ENCODE results near the gene DNAJC27.

The DNAJC27 gene

DNA sequence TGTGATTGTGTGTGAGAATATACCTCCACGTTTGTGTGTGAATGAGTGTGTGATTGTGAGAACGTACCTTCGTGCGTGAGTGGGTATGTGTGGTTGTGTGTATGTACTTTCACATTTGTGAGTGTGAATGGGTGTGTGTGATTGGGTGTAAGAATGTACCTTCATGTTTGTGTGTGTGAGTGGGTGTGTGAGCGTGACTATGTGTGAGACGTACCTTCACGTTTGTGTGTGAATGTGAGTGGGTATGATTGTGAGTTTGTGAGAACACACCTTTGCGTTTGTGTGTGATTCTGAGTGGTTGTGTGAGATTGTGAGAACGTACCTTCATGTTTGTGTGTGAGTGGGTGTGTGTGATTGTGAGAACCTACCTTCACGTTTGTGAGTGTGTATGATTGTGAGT is 45.9 kb downstream of the DNAJC27 start:
- DNase-seq, result no peak

DNA sequence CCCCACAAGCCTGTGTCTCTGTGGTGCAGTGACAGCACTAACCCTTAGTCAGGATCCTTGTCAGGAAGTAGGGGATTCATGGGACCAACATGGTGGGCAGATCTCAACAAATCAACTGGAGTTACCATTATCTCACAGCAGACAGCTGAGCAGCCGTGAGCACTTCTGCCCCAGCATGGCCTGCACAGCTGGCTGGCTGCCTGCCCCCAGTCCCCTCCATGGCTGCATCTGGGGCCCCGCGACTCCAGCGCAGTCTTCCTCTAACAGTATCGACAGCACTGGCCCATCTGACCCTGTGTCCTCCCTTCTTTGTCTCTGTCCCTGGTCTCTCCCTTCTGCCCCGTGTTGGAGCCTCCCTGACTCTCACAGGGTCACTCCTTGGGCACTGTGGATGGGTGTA is 47.0 kb downstream of the DNAJC27 start:
- DNase-seq, result no peak

DNA sequence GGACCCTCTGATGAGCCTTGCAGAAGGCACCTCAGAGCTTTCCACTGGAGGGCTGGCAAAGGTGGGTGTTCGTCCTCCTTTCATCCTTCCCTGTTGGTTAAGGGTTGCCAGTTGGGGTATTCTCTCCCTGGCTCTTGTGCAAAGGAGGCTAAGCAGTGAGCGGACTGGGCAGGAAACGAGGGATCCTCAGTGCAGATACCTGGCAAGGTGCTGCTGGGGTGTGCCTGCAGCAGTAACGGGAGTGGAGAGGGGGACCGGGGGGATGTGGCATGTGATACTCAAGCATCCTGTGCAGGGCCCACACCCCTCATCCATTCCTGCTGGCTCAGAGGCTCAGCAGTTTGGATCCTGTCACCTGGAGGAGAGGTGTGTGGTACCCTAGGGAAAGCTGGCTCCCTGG is 47.5 kb downstream of the DNAJC27 start:
- DNase-seq, result no peak

DNA sequence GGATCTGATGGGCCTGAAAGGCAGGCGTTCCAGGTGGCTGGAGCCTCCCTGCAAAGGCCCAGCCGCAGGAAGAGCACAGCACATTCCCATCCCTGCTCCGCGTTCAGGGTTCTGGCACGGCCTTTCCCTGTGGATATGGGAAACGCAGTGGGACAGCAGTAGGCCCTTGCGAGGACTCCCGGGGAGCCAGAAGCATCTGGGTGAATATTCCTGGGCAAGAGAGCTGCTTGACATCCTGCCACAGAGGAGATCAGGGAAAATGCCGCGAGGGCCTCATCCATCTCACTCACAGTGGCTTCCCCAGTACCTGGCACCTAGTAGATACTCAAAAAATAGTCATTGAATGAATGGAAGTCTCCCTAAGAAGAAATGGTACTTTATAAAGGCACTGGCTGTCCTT is 48.6 kb downstream of the DNAJC27 start:
- no peak for DNase-seq

DNA sequence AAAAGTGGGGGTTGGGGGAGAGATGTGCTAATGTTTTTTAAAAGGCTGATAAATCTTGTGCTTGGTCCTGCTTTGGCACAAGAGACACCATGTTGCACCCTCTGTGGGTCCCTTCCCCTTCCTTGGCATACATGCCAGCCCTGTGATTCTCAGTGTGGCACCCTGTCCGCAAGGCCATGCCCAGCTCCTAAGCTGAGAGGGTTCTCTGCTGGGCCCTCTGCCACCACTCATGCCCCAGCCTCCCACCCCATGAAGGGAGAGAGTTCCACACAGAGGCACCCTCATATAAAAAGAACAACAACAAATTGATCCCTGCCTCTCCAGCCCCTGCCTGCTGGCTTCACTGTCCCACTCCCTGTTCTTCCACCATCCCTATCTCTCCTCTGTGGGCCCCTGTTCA is 49.2 kb downstream of the DNAJC27 start:
- DNase-seq, result no peak

DNA sequence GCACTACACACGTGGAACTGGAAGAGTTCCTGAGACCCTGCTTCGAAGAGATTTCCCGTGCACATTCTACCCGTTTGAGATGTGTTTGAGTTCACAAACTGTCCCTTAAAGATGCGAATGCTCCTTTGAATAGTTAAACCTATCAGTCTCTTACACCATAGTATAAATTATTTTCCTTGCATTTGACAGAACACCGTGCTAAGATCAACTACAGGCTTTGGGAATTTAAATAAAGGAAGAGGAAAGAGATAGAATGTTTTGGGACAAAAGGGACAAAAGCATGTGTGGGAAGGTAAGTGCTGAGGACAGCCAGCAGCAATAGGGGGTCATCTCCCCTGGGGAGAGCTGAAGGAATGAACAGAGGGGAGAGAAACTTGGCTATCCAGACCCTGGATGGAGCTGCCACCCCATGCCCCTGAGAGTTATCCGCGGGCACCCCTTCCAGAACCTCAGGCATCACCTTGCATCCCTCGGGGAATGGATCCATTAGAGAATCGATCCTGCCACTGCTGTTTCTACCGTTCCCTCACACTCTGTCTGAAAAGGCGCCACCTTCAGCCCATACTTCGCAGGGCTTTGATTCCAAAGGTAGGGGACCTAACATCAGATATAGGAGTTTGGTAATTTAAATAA is 50.8 kb downstream of the DNAJC27 start:
- peak; percentile 12 for DNase-seq

DNA sequence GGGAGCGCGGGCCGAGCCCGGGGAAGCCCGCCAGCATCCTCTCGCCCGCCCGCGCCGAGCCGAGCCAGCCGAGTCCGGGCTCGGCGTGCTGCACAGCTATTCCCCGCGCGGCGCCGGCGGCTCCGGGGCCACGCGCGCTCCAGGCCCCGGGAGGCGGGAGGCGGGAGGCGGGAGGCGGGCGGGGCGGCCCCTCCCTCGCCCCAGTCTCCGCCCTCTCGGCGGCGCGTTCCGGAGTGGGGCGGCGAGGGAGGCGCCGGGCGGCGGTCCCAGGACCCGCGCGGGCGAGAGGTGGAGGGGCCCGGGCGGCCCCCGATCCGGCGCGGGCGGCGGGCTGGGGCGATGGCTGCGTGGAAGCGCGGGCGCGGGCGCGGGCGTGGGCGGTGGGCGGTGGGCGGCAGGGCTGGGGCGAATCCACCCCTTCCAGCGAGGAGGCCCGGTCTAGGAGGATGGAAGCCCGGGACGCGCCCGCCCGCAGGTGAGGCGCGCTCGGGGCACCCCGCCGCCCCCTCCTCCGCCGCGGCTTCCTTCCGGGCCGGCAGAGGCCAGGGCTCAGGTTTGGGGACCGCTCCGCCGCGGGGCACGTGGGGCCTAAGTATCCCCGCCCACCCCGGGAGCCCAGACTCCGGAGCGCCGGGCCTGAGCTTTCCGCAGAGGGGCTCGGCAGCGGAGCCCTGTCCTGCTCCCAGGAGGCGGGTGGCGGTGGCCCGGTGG is 51.5 kb downstream of the DNAJC27 start, which contains the start of gene ADCY3:
TSS of gene ADCY3 (minus strand) at position 140 of the 711 bp plus-strand sequence. CDS start 1,250 bp downstream, outside the sequence.
- DNase-seq, result peak; percentile 48

DNA sequence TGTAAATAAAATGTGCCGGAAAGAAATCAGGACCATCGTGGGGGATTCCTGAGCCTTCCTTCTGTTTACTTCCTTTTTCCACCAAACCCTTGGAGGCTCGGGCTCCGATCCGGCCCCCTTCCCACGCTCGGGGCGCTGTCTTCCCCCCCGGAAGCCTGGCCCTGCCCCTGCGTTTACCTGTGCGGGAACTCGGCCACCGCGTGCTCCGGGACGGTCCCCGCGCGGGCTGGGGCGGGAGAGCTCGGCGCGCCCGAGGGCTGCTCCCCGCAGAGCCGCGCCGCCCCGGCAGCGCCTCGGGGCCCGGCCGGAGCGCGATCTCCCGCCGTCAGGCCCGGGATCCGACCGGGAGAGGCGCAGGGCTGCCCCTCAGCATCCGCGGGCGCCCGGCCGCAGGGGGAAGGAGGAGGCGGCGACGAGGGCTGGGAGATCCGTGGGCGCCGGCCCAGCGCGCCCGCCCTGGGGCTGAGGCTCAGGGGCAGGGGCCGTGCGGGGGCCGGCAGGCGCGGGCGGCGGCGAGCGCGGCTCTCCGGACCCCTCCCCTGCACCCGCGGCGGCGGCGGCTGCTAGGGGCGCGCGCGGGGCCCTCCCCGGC is 52.2 kb downstream of the DNAJC27 start:
- DNase-seq, result no peak

DNA sequence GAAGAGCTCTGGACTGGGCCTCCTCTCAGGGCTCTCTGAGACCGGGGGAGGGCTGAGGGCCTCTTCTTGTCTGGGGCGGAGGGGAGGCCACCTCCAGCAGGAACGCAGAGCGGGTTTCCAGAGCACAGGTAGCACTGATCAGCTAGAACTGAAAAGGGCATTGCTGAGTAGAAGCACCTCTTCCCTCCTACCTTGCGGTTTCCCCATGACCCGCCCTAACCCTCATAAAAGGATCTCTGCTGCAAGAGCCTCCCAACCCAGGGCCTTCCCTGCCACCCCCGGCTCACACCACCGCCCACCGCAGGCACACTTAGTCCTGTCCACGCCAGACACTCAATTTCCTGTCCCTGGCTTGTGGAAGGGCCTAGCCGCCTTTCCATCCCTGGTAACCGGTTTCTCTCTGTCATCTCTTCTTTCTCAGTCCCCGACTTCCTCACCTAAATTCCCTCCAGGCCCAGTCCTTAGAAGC is 52.7 kb downstream of the DNAJC27 start:
- peak; percentile 67 for DNase-seq

DNA sequence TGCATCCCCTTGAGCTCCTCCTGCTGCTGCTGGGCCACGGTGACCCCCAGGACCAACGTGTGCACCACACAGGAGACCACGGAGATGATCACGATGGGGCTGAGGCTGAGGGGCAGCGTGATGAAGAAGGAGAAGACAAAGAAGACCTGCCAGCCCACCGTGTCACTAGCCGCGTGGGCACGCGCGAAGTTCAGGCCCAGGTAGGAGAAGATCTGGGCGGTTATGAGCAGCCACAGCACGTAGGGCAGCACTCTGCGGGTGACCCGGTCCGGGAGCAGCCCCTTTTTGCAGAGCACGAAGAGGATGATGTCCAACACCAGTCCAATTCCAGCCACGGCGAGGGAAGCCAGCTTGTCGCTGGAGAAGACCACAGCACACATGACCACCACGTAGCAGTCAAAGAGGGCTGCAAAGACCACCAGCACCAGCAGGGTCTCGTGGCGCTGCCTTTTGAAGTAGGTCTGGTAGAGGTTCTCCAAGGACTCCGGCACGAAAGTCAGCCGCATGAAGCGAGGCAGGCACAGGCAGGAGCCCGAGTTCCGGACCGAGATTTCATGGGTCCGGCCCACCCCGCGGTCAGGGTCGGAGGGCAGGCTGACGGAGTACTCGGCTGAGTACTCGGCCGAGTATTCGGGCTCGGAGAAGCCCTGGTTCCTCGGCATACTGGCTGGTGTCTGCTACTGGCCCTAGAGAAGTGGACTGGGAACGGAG is 53.3 kb downstream of the DNAJC27 start:
- DNase-seq, result no peak

DNA sequence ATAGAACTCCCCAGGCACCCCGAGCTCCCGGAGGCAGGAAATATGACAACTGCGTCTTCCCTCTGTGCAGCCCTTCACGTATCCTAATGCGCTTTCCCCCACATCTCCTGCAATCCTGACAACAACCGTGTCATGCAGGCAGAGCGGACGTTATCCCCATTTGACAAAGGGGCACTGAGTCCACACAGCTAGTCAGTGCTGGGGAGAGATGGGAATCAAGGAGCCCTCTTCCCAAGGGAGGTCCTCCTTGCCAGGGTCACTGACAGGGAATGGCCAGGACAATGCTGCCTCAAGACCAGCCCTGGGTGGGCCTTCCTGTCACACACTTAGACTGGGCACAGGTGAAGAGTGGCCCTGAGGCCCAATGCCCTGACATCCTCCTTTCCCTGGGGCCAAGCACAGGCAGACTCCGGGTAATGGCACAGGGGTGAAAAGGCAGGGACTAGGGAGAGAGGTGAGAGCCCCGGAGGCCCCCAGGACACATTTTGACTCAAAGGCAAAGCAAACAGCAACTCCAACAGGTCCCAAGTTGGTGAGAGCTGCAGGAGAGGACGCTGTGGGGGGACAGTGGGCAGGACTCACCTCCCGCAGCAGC is 53.9 kb downstream of the DNAJC27 start:
- no peak for DNase-seq

DNA sequence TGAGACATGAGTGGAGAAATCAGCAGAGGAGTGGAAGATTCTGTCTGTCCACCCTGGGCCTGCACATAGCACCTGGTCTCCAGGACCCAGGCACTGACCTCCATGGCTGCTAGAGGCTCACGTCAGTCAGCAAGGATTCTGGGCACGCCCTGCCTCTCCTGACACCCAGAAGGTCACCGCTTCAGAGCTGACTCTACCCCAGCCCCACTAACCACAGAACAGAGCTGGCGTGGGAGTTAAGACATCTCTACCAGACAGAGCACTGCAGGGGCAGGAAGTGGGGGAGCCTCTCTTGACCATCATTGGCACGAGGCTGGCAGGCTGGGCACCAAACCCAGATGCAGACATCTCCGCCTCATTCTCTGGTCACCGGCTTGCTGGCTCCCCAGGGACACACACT is 54.7 kb downstream of the DNAJC27 start:
- DNase-seq, result no peak

DNA sequence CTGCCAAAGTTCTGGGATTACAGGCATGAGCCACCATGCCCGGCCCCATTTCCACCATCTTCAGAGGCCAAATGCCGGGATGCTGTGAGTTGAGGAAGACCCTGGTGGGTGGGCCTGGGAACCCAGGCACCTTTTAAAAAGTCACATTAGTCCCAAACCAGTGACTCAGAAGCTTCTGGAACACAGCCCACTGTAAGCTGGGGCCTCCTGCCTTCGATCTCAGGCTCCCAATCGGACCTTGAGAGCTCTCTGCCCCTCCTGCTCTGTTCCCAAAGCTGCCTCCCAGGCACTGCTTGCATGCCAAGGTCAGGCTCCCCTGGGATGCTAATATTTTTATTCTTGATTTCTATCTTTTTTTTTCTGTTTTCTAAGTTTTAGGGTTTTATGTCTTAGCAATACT is 56.0 kb downstream of the DNAJC27 start:
- DNase-seq, result no peak

DNA sequence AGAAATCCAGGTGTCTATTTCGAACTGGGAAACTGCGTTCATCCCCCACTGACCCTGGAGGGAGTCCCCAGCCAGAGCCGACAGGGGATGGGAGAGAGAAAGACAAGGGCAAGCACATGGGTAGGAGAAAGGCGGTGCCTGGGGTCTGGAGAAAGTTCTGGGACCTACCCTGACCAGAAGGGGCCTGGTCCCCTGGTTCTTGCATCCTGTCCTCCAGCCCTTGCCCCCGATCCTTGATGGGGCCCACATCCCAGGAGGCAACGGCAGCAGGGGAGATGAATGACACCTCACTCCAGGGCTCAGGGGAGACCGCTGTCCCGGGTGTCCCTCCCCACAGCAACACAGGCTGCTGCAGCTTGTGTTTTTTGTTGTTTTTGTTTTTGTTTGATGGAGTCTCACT is 56.6 kb downstream of the DNAJC27 start:
- DNase-seq, result no peak

DNA sequence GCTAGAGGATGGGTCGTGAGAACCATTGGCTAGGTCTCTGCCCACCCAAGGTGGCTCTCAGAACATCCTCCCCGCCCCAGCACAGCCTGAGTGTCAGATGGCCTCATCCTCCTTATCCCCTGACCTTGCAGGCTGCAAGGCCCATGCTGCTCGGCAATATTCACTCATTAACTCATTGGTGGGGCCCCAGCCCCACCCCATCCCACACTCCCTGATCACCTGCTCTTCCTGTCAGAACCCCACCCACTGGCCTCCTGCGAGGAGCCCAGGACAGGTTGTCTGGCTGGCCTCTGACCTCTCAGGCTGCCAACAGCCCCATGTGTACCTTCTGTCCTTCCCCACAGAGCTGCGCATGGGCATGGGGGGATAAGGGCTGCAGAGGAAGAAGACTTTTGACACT is 57.0 kb downstream of the DNAJC27 start:
- DNase-seq, result no peak

DNA sequence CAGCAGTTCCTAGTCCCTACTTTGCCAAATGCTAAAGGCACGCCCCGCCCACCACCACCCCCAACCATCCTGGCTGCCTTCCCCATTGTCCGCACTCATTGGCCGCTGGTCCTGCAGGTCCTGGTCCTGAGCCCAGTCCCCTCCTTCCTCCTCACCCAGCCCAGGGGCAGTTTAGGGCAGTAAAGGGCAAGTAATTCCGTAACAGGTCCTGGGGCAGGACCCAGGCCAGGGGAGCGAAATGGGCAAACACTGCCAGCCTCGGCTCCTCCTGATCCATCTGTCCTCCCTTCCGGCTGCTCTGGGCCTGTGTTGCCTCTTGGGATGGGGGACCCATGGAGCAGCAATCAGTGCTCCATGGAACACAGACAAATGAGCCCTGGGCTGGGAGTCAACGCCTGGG is 57.8 kb downstream of the DNAJC27 start:
- DNase-seq, result no peak

DNA sequence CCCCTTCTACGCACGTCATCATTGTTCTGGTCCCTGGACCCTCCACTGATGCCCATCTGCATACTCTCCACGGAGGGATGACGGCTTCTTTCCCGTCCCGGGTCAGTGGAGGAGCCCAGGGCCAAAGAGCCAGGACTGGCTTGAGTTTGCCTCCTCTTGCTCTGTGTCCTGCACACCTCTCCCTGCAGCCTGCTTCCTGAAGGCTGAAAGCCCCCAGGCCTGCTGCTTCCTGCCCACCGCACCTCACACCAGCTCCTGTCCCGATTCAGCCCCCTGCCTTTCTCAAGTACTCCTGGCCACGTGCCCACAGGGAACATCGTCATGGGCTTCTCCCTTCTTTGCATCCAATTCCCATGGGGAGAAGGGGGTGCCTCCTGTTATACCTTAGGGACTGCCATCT is 58.8 kb downstream of the DNAJC27 start:
- no peak for DNase-seq

DNA sequence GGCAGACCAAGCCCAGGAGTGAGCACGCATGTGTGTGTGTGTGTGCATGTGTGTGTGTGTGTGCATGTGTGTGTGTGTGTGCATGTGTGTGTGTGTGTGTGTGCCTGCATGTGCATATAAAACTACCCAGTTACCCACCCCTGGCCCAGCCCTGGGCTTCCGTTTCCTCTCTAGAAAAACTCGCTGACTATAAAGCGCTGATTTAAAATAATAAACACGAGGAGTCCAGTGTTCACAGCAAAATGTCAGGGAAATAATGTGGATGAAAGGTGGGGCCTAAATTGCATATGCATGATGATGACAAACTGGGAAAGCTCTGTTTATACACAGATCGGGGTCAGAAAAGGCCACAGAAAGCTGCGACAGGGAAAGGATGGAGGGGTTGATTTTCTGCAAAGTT is 59.2 kb downstream of the DNAJC27 start:
- no peak for DNase-seq

DNA sequence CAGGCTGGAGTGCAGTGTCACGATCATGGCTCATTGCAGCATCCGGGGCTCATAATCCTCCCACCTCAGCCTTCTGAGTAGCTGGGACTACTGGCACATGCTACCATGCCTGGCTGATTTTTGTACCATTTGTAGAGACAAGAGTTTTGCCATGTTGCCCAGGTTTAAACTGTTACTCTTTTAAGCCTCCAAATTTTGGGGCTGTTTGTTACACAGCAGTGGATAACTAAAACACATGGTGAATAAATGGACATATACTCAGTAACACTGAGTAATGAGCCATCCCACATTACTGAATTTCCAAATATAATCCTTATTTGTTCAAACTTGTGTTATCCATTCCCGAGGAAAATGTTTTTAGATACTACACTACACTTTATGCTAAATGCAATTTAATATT is 61.5 kb downstream of the DNAJC27 start:
- DNase-seq, result no peak

DNA sequence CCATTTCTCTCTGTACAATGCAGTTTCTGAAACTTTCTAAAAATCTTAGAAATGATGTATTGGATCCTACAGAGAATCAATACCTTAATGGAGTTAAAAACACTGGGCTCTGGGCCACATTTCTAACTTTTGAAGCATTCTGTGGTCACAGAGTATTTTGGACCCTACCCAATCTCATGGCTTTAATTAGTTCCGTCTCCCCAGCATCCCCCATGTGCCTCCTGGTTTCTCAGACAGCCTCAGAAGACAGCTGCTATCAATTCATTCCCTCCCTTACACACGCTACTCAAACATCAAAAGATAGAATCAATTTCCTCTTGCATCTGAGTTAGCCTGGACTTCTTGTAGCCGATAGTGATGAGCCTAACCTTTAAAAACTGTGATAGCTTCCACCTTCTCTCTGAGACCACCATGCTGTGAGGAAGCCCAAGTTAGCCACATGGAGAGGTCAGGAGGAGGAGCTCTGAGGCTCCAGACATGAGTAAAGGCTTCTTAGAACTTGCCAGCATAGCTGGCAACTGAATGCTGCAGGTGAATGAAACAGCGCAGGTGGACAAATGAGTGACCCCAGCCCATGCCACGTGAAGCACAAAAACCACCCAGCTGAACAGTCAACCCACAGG is 62.1 kb downstream of the DNAJC27 start:
- DNase-seq, result no peak

DNA sequence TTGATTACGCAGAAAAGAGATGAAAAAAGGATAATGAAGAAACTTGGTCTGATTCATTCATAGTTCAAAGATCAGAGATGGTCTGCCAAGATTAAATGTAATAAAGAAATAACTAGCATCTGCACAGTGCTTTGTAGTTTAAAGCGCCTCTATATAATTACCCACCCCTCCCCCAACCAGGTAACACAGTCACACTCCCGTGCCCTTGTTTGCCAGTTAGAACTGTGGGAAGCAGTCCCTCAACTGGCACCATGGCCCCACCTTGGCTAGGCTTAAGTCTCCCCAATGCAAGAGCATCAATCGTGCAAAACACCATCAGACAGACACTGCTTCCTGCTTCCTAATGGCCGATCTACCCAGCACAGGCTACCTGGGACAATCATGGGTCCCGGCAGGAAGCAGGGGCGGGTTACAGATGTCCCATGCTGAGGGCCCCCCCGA is 63.3 kb downstream of the DNAJC27 start:
- DNase-seq, result no peak

DNA sequence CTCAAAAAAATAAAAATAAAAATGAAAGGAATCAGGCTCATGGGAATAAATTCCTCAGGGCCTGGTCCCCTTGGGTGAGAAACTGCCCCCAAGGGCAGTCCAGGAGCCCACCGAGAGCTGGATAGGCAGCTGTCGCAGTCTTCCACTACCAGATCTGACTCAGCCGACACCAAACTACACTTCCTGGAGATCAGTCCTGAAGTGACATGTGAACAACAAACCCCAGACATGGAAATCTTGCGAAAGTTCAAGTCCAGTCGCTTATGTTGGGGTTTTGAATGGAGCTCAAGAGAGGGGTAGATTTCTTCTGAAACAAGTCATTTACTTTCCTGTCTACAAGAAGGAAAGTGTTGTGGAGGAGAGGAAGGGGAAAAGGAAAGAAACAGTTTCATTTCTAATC is 64.6 kb downstream of the DNAJC27 start:
- no peak for DNase-seq

DNA sequence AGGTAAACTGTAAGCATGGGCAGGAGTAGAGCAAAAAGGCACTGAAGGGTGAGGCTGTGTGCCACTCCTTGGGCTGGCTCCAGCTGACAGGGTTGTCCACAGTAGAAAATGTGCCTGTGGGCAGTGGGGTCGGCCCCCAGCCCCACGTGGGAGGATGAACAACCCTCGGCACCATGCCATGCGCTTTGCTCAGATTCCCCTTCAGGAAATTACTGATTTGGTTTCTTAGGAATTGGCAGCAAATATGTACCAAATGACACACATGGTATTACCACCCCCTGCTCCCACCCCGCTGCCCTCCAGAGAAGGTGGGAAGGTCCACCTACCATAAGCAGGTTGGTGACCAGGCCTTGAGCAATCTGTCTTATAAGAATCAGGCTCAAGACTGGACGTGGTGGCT is 65.3 kb downstream of the DNAJC27 start:
- no peak for DNase-seq
